Activated CD4-positive, alpha-beta T cell treated with anti-CD3 and anti-CD28 coated beads, Interleukin-2, amount 10 ng/mL, durations not matched to agents 24 days and 14 days (primary cell): ENCODE measurements around the gene MAP3K5. TPM values are rescaled to one million over a fixed set of nuclear protein-coding genes. Genes with fewer than 3 reads are reported as not detected.
A peak's percentile ranks its signal among the peaks of the same experiment; 100 is the strongest.
"Not testable (repeated sequence)": the region's sequence is repeated elsewhere in the genome, so short reads cannot be mapped to it uniquely, and the experiment has no call there.

Source experiments
- DNase-seq: peaks from one replicate; pipeline ENCODE4 v3.0.0; 2022
- H3K27ac Mint-ChIP-seq: one replicate; pipeline ENCODE4 v1.8.0; 2022; ENCODE audit warnings: mild to moderate bottlenecking, mixed read lengths
- H3K27me3 Mint-ChIP-seq: one replicate; pipeline ENCODE4 v1.8.0; 2022; ENCODE audit warnings: mixed read lengths
- H3K36me3 Mint-ChIP-seq: one replicate; pipeline ENCODE4 v1.8.0; 2022; ENCODE audit warnings: low read depth, mild to moderate bottlenecking, mixed read lengths
- H3K4me1 Mint-ChIP-seq: one replicate; pipeline ENCODE4 v1.8.0; 2021; ENCODE audit warnings: mixed read lengths
- H3K4me3 Mint-ChIP-seq: one replicate; pipeline ENCODE4 v1.8.0; 2022; ENCODE audit warnings: mild to moderate bottlenecking, moderate library complexity, mixed read lengths
- H3K9me3 Mint-ChIP-seq: one replicate; pipeline ENCODE4 v1.8.0; 2021; ENCODE audit warnings: mixed read lengths
- intact Hi-C: fragments of 100-400 bp; cut with micrococcal nuclease; formaldehyde crosslinking; loops from one replicate; pipeline ENCODE4 v1.15.1; 2023
- total RNA-seq: library from RNA; stranded (reverse); gene quantifications from 2 replicates; pipeline ENCODE4 v1.2.3, GENCODE V29; 2022

MAP3K5 gene
- total RNA-seq, 1 donor from 2014 or later, result 8.7 TPM

DNA sequence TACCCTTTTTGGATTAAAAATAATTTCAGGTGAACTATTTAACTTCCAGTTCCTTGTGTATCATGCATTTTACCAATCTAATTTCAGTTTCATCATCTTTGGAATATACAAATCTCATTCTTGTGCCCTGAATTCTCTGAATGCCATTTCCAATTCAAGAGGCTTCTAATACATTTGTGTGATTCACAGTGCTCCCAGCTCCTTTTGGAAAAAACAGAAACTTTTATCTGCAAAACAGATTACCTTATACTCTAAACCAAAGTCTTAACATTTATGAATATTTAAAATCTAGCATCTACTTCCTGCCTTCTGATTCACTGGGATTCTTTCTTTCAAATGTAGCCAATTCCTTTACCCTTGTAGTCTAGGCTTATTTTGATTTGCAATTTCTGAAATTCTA, 19.0 kb upstream of the MAP3K5 start:
- no peak overlapping the region for H3K4me3 Mint-ChIP-seq
- H3K36me3 Mint-ChIP-seq, result no peaks in the 10 kb centered on the region
- H3K27ac Mint-ChIP-seq, result no peak overlapping the region
- H3K9me3 Mint-ChIP-seq, result no peaks in the 10 kb centered on the region
- no peaks in the 10 kb centered on the region for H3K4me1 Mint-ChIP-seq
- DNase-seq, result no peak
- H3K27me3 Mint-ChIP-seq, result peaks cover 7% of the 10 kb centered on the region
- intact Hi-C loops, result no loop called here

DNA sequence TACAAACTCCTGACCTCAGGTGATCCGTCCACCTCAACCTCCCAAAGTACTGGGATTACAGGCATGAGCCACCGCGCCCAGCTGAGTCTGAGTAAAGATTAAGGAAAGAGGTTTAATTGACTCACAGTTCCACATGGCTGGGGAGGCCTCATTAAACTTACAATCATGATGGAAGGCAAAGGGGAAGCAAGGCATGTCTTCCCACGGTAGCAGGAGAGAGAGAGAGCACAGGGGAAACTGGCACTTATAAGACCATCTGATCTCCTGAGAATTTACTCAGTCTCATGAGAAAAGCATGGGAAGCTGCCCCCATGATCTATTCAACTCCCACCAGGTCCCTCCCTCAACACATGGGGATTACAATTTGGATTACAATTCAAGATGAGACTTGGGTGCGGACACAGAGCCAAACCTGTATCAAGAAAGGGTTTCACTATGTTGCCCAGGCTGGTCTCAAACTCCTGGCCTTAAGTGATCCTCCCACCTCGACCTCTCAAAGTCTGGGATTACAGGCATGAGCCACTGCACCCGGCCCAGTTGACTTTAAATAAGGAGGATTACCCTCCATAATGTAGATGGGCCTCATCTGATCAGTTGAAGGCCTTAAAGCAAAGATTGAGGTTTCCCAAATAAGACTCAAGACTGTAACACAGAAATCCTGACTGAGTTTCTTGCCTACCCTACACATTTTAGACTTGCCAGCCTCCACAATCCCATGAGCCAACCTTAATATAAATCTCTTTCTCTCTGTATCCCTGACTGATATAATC, 17.0 kb upstream of the MAP3K5 start:
- no peaks in the 10 kb centered on the region for H3K4me1 Mint-ChIP-seq
- H3K27me3 Mint-ChIP-seq, result peaks cover 5% of the 10 kb centered on the region
- H3K9me3 Mint-ChIP-seq, result no peaks in the 10 kb centered on the region
- H3K36me3 Mint-ChIP-seq, result no peaks in the 10 kb centered on the region
- DNase-seq, result peak; percentile 43
- intact Hi-C loops, result no loop called here
- no peak overlapping the region for H3K4me3 Mint-ChIP-seq
- no peak overlapping the region for H3K27ac Mint-ChIP-seq

DNA sequence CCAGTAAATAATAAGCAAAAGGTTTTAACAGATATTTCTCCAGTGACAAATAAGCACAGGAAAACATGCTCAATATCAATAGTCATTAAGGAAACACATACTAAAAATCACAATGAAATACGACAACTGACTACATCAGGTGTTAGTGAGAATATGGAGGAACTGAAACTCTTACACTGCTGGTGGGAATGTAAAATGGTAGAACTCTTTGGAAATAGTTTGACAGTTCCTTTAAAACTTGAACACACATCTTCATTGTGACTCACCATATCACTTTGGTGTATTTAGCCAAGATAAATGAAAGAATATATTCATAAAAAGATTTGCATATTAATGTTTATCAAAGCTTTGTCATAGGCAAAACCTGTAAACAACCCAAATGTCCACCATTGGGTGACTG, 11.3 kb upstream of the MAP3K5 start:
- Mint-ChIP-seq H3K4me3 (no peak overlapping the region), H3K27ac (no peak overlapping the region), H3K27me3 (peaks cover 9% of the 10 kb centered on the region), H3K36me3 (no peaks in the 10 kb centered on the region), H3K4me1 (no peaks in the 10 kb centered on the region), H3K9me3 (no peaks in the 10 kb centered on the region)
- intact Hi-C loops, result no loop called here
- DNase-seq, result no peak

DNA sequence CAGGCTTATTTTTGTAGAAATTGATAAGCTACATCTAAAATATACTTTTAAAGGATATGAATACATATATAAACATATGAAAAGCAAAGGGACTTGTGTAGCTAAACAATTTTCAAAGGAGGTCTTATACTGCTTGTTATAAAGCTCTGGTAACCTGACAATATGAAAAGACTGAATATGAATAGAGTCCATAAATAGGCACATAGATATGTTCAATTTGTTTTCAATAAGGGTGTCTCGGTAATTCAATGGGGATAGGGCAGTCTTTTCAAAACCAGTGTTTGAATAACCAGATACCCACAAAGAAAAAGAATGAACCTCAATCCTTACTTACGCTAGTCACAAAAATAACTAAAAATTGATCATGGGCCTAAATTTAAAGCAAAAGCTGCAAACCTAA, 9.3 kb upstream of the MAP3K5 start:
- Mint-ChIP-seq H3K4me3 (no peak overlapping the region), H3K9me3 (no peaks in the 10 kb centered on the region), H3K27ac (no peak overlapping the region), H3K4me1 (no peaks in the 10 kb centered on the region), H3K27me3 (peaks cover 19% of the 10 kb centered on the region), H3K36me3 (no peaks in the 10 kb centered on the region)
- no peak for DNase-seq
- intact Hi-C loops, result no loop called here

DNA sequence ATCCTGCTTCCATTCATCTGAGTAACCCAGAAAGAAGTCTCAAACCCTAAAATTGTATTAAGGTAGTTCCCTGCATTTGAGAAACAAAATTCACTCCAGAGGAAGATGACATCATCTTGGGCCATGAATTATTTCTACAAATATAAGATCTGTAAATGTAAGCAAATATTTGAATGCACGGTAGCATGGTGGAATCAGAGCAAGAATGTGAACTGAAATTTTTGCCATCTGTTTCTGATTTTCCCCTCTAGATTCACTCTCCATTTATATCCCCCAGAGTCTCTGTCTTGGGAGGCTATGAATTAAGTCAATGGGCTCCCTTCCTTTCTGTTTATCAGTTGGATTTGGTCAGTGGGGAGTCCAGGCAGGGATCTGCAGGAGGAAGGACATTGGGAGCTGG, 5.8 kb upstream of the MAP3K5 start:
- intact Hi-C loops, result no loop called here
- no peak for DNase-seq
- no peaks in the 10 kb centered on the region for H3K36me3 Mint-ChIP-seq
- no peak overlapping the region for H3K4me3 Mint-ChIP-seq
- H3K27me3 Mint-ChIP-seq, result peaks cover 19% of the 10 kb centered on the region
- H3K27ac Mint-ChIP-seq, result no peak overlapping the region
- H3K4me1 Mint-ChIP-seq, result peaks cover 5% of the 10 kb centered on the region
- no peaks in the 10 kb centered on the region for H3K9me3 Mint-ChIP-seq

DNA sequence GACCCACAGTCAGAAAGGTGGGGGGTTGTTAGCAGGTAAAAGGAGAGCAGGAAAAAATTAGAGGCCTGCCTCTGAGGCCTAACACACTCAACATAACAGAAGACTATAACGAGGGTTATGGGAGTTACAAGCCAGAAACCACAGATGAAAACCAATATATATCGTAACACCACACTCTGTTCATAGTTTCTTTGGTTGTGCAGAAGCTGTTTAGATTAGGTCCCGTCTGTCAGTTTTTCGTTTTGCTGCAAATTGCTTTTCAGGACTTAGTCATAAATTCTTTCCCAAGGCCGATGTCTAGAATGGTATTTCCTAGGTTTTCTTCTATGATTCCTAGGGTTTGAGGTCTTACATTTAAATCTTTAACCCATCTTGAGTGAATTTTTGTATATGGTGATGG, 3.7 kb upstream of the MAP3K5 start:
- Mint-ChIP-seq H3K9me3 (no peaks in the 10 kb centered on the region), H3K4me1 (peaks cover 6% of the 10 kb centered on the region), H3K4me3 (no peak overlapping the region), H3K36me3 (peaks cover 1% of the 10 kb centered on the region), H3K27ac (no peak overlapping the region), H3K27me3 (peaks cover 13% of the 10 kb centered on the region)
- DNase-seq, result no peak
- intact Hi-C loops, result no loop called here

DNA sequence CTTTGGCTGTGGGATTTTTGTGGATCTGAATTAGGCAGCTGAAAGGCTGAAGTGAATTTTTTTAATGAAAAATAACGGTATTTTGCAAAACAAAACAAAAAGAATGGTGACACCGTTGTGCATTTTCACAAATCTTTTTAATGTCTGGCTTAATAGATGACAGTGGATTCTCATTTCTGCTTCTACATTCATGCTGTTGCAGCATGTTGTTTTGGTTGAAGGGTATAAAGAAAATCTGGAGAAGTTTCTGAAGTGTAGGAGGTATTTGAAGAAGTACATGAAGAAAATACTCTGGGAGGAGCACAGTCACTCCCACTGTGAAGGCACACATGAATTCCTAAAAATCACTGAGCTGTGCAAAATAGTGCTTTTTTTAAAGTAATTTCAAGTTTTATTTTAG, 3.1 kb upstream of the MAP3K5 start:
- Mint-ChIP-seq H3K4me1 (peaks cover 10% of the 10 kb centered on the region), H3K27ac (no peak overlapping the region), H3K36me3 (peaks cover 3% of the 10 kb centered on the region), H3K27me3 (peaks cover 13% of the 10 kb centered on the region), H3K4me3 (no peak overlapping the region), H3K9me3 (no peaks in the 10 kb centered on the region)
- intact Hi-C loops, result no loop called here
- DNase-seq, result peak; percentile 45

DNA sequence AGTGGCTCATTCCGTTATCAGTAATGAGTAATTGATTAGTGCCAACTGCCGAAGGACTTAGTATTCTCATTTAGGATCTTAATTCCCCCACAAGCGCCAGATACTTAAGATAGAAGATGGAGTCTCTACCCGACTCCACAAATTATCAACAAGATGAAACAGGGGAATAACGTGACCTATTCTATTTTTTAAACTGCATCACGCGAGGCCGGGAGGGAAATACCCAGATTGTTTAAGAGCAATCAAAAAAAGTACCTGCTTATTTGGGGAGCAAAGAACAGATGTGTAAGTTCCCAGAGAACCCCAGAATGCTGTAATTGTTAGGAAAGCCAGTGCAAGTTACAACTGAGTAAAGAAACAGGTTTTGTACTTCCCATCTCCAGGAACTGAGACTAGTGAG, 1.1 kb upstream of the MAP3K5 start:
- Mint-ChIP-seq H3K27me3 (peaks cover 10% of the 10 kb centered on the region), H3K4me3 (peak overlapping the region; percentile 84), H3K27ac (peak overlapping the region; percentile 96), H3K9me3 (no peaks in the 10 kb centered on the region), H3K4me1 (peaks cover 19% of the 10 kb centered on the region), H3K36me3 (peaks cover 7% of the 10 kb centered on the region)
- DNase-seq, result no peak
- intact Hi-C loops, result loop anchor here (1.0 to 2.0 kb wide), 6 partner anchors 29 to 505 kb away; partner anchors contain the start of genes BCLAF1 and PEX7

DNA sequence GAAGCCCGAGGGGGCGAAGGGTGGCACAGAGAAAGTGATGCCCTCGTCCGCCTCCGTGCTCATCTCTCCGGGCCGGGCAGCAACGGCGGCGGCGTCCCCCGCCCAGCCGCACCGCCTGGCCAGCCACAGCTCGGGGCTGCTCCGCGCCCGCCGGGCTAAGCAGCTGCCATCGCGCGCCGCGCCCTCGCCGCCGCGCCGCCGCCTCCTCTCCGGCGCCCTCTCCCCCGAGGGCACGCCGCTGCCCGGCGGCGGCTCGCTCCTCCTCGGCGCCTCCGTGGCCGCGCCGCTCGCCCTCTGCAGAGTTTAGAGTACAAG, 225 bp downstream of the MAP3K5 start:
- H3K27ac Mint-ChIP-seq, result peak overlapping the region; percentile 96
- DNase-seq, result no peak
- intact Hi-C loops, result loop anchor here (1.0 to 2.0 kb wide), 3 partner anchors 73 to 503 kb away; partner anchors contain the start of gene BCLAF1

DNA sequence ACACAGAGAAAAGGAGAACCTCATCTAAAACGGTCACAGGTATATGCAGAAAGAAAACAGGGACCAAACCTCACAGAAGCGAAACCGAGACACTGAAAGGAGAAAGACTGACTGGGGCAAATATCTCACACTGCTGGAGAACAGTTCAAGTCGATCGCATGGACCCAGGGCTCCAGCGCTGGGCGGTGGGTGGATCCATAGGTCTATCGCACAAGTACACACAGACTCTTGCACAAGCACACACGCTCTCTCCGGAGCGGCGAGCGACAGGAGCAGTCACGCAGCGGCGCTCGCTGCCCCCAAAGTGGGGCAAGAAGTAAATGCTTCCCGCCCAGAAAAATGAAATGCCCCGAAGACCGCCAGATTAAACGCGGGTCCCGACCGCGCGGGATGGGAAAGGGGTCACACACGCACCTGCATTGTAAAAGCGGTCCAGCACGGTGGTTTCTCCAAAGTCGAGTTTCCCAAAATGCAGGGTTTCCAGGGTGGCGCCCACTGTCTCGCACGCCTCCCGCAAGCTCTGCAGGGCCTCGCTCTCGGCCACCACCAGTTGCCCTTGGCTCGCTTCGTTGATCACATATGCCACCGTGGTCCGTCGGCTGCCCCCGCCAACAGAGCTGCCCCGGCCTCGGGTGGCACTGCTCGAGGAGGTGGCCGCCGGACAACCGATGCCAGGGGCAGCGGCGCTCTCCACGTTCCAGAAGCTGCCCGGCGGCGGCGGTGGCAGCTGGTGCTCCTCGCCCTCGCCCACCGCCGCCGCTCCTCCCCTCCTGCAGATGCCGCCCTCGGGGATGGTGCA, 782 bp downstream of the MAP3K5 start:
- no peaks in the 10 kb centered on the region for H3K27me3 Mint-ChIP-seq
- intact Hi-C loops, result loop anchor here (1.0 to 2.0 kb wide), 3 partner anchors 73 to 503 kb away; partner anchors contain the start of gene BCLAF1
- no peaks in the 10 kb centered on the region for H3K9me3 Mint-ChIP-seq
- peak overlapping the region; percentile 84 for H3K4me3 Mint-ChIP-seq
- peak; percentile 89 for DNase-seq
- peak overlapping the region; percentile 83 for H3K27ac Mint-ChIP-seq
- H3K4me1 Mint-ChIP-seq, result peaks cover 34% of the 10 kb centered on the region
- H3K36me3 Mint-ChIP-seq, result peaks cover 9% of the 10 kb centered on the region

More for the DNA sequence above, 225 bp downstream of the MAP3K5 start:
- H3K4me3 Mint-ChIP-seq, result peak overlapping the region; percentile 84
- peaks cover 32% of the 10 kb centered on the region for H3K4me1 Mint-ChIP-seq
- H3K27me3 Mint-ChIP-seq, result no peaks in the 10 kb centered on the region
- no peaks in the 10 kb centered on the region for H3K9me3 Mint-ChIP-seq
- H3K36me3 Mint-ChIP-seq, result peaks cover 9% of the 10 kb centered on the region

DNA sequence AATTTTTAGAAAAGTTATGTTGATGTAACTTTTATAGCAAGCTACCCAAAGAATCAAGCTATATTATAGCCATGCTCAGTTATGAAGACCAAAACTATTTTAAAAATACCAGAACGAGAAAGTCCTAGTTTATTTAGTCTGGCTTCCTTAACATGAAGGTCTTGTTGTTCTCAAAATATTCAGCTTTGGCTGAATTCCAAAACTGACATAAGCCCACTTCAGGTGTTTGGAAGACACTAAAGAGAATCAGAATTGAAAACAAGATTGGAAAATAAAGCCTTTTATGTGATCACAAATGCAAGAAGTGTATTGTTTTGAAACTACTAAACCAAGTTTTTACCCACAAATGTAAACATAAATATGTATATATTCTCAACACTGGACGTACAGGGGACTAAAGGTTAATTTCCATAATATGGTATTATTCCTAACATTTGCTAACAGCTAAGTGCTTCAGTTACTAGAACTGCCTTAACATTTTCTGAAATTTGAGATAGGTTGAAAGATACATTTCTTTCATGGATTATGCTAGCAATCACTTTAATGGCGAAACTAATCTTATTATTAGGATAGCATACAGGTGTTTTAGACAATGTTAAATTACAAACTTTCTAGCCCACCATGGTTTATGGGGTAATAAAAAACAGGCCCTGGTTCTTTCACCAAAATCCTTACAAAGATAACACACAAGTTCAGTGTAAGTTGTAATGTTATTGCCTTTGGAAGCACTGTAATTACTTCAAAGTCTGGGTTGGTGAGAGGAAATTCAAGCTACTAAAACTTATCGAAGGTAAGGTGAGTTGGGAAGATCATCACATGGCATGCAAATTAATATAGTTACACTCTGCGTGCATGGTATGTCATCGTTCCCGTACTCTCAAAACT, 1.6 kb downstream of the MAP3K5 start:
- no peaks in the 10 kb centered on the region for H3K27me3 Mint-ChIP-seq
- peak overlapping the region; percentile 83 for H3K27ac Mint-ChIP-seq
- intact Hi-C loops, result no loop called here
- no peaks in the 10 kb centered on the region for H3K9me3 Mint-ChIP-seq
- no peak for DNase-seq
- peaks cover 40% of the 10 kb centered on the region for H3K4me1 Mint-ChIP-seq
- H3K36me3 Mint-ChIP-seq, result peaks cover 9% of the 10 kb centered on the region
- peak overlapping the region; percentile 84 for H3K4me3 Mint-ChIP-seq

DNA sequence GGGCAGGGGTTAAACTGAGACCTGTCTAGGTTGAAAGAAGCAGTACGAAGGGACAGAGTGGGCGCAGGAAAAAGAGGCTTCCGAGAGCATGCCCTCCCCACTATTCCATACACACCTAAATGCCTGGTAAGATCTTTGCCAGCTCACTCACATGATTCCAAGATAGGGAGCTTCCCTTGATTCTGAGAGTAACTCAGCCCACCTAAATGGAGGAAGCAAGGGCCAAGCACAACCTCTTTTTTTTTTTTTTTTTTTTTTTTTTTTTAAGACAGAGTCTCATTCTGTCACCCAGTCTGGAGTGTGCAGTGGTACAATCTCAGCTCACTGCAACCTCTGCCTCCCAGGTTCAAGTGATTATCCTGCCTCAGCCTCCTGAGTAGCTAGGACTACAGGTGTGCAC, 2.8 kb downstream of the MAP3K5 start:
- H3K9me3 Mint-ChIP-seq, DNase-seq, H3K27me3 Mint-ChIP-seq: not testable (repeated sequence)
- Mint-ChIP-seq H3K36me3 (peaks cover 16% of the 10 kb centered on the region), H3K27ac (peak overlapping the region; percentile 53), H3K4me1 (peaks cover 52% of the 10 kb centered on the region), H3K4me3 (peak overlapping the region; percentile 55)
- intact Hi-C loops, result loop anchor here (2.0 kb wide), 1 partner anchor 15 kb away; no protein-coding TSS in a partner anchor

DNA sequence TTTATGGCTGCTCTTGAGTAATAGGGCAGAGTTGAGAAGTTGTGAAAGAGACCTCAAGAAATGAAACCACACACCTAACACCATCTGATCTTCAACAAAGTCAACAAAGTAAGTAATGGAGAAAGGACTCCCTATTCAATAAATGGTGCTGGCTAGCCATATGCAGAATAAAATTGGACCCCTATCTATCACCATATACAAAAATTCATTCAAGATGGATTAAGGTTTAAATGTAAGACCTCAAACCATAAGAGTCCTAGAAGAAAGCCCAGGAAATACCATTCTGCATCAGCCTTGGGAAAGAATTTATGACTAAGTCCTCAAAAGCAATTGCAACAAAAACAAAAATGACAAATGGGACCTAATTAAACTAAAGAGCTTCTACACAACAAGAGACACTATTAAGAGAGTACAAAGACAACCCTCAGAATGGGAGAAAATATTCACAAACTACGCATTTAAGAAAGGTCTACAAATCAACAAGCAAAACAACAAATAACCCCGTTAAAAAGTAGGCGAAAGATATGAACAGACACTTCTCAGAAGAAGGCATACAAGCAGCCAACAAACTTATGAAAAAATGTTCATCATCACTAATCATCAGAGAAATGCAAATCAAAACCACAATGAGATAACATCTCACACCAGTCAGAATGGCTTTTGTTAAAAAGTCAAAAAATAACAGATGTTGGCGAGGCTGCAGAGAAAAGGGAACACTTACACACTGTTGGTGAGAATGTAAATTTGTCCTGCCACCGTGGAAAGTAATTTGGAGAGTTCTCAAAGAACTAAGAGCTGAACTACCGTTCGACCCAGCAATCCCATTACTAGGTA, 4.0 kb downstream of the MAP3K5 start:
- Mint-ChIP-seq H3K4me3 (peak overlapping the region; percentile 70), H3K27me3 (no peaks in the 10 kb centered on the region), H3K9me3 (no peaks in the 10 kb centered on the region), H3K36me3 (peaks cover 27% of the 10 kb centered on the region), H3K27ac (peak overlapping the region; percentile 87), H3K4me1 (peaks cover 60% of the 10 kb centered on the region)
- intact Hi-C loops, result loop anchor here (1.0 to 2.0 kb wide), 3 partner anchors 13 to 194 kb away; no protein-coding TSS in a partner anchor
- peak; percentile 71 for DNase-seq
